Progenitor cell of endocrine pancreas (in vitro differentiated cells): ENCODE results near the gene PLB1. TPM values are rescaled to one million over a fixed set of nuclear protein-coding genes. Genes with fewer than 3 reads are reported as not detected.

Source experiments
- DNase-seq: peaks from one replicate; pipeline ENCODE4 v3.0.0; 2021; ENCODE audit warnings: low spot score; ENCODE audit not compliant: unreplicated experiment
- H3K27ac Mint-ChIP-seq: 2 replicates; pipeline ENCODE4 v1.8.0; 2021; ENCODE audit warnings: mild to moderate bottlenecking, moderate library complexity, mixed read lengths
- H3K27me3 Mint-ChIP-seq: 2 replicates; pipeline ENCODE4 v1.8.0; 2021; ENCODE audit warnings: mixed read lengths
- H3K36me3 Mint-ChIP-seq: 2 replicates; pipeline ENCODE4 v1.8.0; 2022; ENCODE audit warnings: mixed read lengths; ENCODE audit not compliant: insufficient read depth
- H3K4me1 Mint-ChIP-seq: 2 replicates; pipeline ENCODE4 v1.8.0; 2021; ENCODE audit warnings: low read depth, mixed read lengths
- H3K4me3 Mint-ChIP-seq: 2 replicates; pipeline ENCODE4 v1.8.0; 2021; ENCODE audit warnings: low read depth, mild to moderate bottlenecking, moderate library complexity, mixed read lengths
- H3K9me3 Mint-ChIP-seq: 2 replicates; pipeline ENCODE4 v1.8.0; 2021; ENCODE audit warnings: low read depth, mixed read lengths
- total RNA-seq: library from RNA; stranded (reverse); gene quantifications from 2 replicates; pipeline ENCODE4 v1.2.1, GENCODE V29; 2021
- TF ChIP-seq, protein P1 (sequence below): fragments of 200-600 bp; sonication (generic); IDR thresholded peaks from one replicate; pipeline ENCODE4 v1.5.0; 2021; ENCODE audit warnings: antibody characterized with exemption, mild to moderate bottlenecking; ENCODE audit not compliant: unreplicated experiment

PLB1 gene
- total RNA-seq, 1 donor from 2014 or later, result 0.65 TPM

DNA sequence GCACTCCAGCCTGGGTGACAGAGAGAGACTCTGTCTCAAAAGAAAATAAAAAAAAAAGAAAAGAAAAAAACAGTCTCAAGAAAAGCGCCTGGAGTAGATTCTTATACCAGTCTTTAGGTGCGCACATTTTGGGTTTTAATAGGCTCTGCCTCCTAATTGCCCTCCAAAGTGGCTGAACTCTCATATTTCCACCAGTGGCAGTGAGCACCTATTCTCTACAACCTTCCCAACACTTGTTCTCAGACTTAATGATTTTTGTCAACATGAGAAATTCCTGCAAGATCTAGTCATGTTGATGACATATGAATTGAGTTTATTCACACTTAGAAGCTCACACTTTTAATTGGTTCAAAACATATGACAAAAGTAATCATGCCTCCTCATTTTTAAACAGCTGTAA lies 39.0 kb downstream of the PLB1 start:
- Mint-ChIP-seq H3K4me3 (no peak overlapping the region), H3K9me3 (no peaks in the 10 kb centered on the region), H3K27me3 (peaks cover 10% of the 10 kb centered on the region), H3K36me3 (no peaks in the 10 kb centered on the region), H3K4me1 (peaks cover 2% of the 10 kb centered on the region), H3K27ac (no peak overlapping the region)
- DNase-seq, result no peak
- TF ChIP-seq, protein P1, sequence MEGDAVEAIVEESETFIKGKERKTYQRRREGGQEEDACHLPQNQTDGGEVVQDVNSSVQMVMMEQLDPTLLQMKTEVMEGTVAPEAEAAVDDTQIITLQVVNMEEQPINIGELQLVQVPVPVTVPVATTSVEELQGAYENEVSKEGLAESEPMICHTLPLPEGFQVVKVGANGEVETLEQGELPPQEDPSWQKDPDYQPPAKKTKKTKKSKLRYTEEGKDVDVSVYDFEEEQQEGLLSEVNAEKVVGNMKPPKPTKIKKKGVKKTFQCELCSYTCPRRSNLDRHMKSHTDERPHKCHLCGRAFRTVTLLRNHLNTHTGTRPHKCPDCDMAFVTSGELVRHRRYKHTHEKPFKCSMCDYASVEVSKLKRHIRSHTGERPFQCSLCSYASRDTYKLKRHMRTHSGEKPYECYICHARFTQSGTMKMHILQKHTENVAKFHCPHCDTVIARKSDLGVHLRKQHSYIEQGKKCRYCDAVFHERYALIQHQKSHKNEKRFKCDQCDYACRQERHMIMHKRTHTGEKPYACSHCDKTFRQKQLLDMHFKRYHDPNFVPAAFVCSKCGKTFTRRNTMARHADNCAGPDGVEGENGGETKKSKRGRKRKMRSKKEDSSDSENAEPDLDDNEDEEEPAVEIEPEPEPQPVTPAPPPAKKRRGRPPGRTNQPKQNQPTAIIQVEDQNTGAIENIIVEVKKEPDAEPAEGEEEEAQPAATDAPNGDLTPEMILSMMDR, result no peak

DNA sequence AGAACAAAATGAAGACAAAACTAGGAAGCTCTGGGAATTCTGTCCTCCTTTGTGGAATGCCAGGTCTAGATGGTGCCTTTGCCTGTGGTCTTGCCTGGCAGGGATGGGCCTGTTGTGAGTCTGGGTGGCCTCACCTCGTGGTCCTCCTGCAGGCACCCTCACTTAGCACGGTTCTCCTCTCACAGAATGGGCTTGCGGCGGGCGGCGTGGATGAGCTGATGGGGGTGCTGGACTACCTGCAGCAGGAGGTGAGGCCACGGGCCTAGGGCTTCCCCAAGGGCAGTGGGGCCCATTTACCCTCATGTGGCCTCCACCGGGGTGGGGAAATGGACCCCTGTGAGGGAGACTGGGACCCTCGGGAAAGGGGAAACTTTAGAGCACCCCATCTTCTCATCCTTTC lies 42.3 kb downstream of the PLB1 start:
- H3K36me3 Mint-ChIP-seq, result no peaks in the 10 kb centered on the region
- TF ChIP-seq, protein P1, result no peak
- no peaks in the 10 kb centered on the region for H3K9me3 Mint-ChIP-seq
- H3K4me1 Mint-ChIP-seq, result peaks cover 2% of the 10 kb centered on the region
- H3K27ac Mint-ChIP-seq, result no peak overlapping the region
- H3K4me3 Mint-ChIP-seq, result no peak overlapping the region
- H3K27me3 Mint-ChIP-seq, result peaks cover 11% of the 10 kb centered on the region
- DNase-seq, result no peak

DNA sequence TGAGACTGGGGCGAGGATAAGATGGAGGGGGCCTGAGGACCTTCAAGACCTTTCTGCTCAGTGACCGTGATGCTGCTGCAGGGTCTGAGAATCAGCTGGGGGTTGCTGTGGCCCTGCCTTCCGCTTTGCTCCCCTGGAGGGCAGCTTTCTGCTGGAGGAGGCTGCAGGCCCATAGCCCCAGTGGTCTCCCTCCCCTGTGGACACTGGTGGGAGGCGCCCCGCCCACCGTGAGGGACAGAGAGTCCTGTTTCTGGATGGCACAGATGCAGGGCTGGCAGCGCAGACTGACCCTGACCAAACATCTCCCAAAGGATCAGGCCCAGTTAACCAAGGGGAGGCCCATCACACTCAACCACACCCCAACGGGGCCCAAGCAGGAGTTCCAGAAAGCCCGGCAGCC lies 42.8 kb downstream of the PLB1 start:
- Mint-ChIP-seq H3K4me3 (no peak overlapping the region), H3K27me3 (peaks cover 8% of the 10 kb centered on the region), H3K36me3 (no peaks in the 10 kb centered on the region), H3K9me3 (no peaks in the 10 kb centered on the region), H3K27ac (no peak overlapping the region), H3K4me1 (peaks cover 2% of the 10 kb centered on the region)
- TF ChIP-seq, protein P1, result no peak
- no peak for DNase-seq

DNA sequence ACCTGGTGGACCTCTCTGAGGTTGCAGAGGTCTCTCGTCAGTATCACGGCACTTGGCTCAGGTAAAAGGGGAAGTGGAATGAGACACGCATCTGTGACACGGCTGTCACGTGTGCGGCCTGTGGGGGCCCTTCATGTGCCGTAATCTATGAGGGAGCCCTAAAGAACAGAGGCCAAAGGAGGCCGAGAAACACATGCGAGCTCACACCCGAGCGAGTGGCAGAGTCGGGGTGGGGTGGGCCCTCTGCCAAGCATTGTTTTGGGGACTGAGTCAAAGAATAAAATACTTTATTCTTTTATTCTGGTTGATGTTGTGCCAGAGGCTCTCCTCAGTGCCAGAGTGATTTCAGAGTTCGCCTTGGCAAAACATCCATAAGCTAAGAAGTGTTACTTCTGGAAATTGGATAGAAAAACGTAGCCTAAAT lies 43.3 kb downstream of the PLB1 start:
- no peak for DNase-seq
- Mint-ChIP-seq H3K4me3 (no peak overlapping the region), H3K36me3 (no peaks in the 10 kb centered on the region), H3K27ac (no peak overlapping the region), H3K9me3 (no peaks in the 10 kb centered on the region), H3K4me1 (peaks cover 3% of the 10 kb centered on the region), H3K27me3 (peaks cover 8% of the 10 kb centered on the region)
- TF ChIP-seq, protein P1, result no peak

DNA sequence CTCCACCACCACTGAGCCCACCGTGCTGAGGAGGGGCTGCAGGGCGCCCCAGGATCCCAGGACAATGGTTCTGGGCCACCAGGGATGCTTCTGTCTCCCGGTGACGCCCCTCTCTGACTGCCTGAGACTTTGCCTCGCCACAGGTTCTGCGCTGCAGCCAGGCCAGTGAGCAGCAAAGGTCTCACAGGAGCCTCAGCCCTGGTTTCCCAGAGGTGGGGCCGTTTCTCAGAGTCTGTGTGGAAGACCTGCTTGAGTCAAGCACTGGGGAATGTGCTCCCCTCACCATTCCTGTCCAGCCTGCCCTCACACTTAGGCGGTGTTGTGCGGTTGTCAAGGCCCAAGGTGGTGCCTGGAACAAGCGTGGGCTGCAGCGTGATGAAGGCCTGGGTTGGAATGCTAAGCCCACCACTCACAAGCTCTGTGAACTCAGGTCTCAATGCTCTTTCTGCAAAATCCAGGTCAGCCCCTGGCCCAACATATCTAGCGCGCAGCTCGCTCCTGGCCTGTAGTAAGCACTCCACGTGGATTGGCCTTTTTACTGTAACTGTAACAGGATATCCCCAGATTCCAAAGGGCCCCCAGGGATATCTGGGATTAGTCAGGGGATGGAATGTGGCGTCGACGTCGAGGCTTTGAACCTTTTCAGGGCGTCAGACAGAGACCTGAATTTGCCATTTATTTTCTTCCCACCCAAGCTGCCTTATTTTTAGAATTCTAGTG lies 47.6 kb downstream of the PLB1 start:
- TF ChIP-seq, protein P1, result no peak
- Mint-ChIP-seq H3K36me3 (no peaks in the 10 kb centered on the region), H3K9me3 (no peaks in the 10 kb centered on the region), H3K4me3 (no peak overlapping the region), H3K4me1 (peaks cover 12% of the 10 kb centered on the region), H3K27ac (no peak overlapping the region), H3K27me3 (peaks cover 8% of the 10 kb centered on the region)
- DNase-seq, result no peak
